GM21717 (cell line): Measurements from ENCODE around the gene CERS3.
"Not testable (repeated sequence)": the region's sequence is repeated elsewhere in the genome, so short reads cannot be mapped to it uniquely, and the experiment has no call there.

ENCODE experiments used
- ATAC-seq: cut with Tn5 transposase; IDR thresholded peaks from one replicate; pipeline ENCODE4 v1.9.1; 2021; ENCODE audit warnings: mild to moderate bottlenecking, moderate library complexity; ENCODE audit not compliant: unreplicated experiment

CERS3 gene

GRCh38 chr15:100468285-100468684 is 60.5 kb downstream of the CERS3 start:
- ATAC-seq: no peak

GRCh38 chr15:100466073-100466472 is 62.7 kb downstream of the CERS3 start:
- no peak for ATAC-seq

- no peak for ATAC-seq
Measured at GRCh38 chr15:100464888-100465287, 63.9 kb downstream of the CERS3 start.

GRCh38 chr15:100464256-100464655 is 64.5 kb downstream of the CERS3 start:
- ATAC-seq: no peak

- ATAC-seq: no peak
Measured at GRCh38 chr15:100463515-100463914, 65.2 kb downstream of the CERS3 start.

- no peak for ATAC-seq
Measured at GRCh38 chr15:100461049-100461448, 67.7 kb downstream of the CERS3 start.

GRCh38 chr15:100457201-100457600 is 71.5 kb downstream of the CERS3 start:
- ATAC-seq: no peak

- no peak for ATAC-seq
Measured at GRCh38 chr15:100454148-100454547, 74.6 kb downstream of the CERS3 start.

- ATAC-seq: no peak
Measured at GRCh38 chr15:100448481-100448880, 80.3 kb downstream of the CERS3 start.

GRCh38 chr15:100441063-100441462 is 87.7 kb downstream of the CERS3 start:
- not testable (repeated sequence) for ATAC-seq

- ATAC-seq: no peak
Measured at GRCh38 chr15:100439514-100439913, 89.2 kb downstream of the CERS3 start.

GRCh38 chr15:100438570-100438969 is 90.2 kb downstream of the CERS3 start:
- ATAC-seq: no peak

- ATAC-seq: no peak
Measured at GRCh38 chr15:100437261-100437660, 91.5 kb downstream of the CERS3 start.

GRCh38 chr15:100434561-100434960 is 94.2 kb downstream of the CERS3 start:
- no peak for ATAC-seq

- ATAC-seq: no peak
Measured at GRCh38 chr15:100434038-100434437, 94.7 kb downstream of the CERS3 start.

GRCh38 chr15:100433304-100433703 is 95.4 kb downstream of the CERS3 start:
- ATAC-seq: no peak

GRCh38 chr15:100430411-100430810 is 98.3 kb downstream of the CERS3 start:
- ATAC-seq: no peak

- ATAC-seq: no peak
Measured at GRCh38 chr15:100429116-100429728, 99.5 kb downstream of the CERS3 start.

- no peak for ATAC-seq
Measured at GRCh38 chr15:100426937-100427336, 101.8 kb downstream of the CERS3 start.

- no peak for ATAC-seq
Measured at GRCh38 chr15:100405179-100405578, 123.6 kb downstream of the CERS3 start.

- no peak for ATAC-seq
Measured at GRCh38 chr15:100400996-100401395, 127.8 kb downstream of the CERS3 start.

- no peak for ATAC-seq
Measured at GRCh38 chr15:100394736-100395440, 133.9 kb downstream of the CERS3 start.

GRCh38 chr15:100393008-100393407 is 135.7 kb downstream of the CERS3 start:
- ATAC-seq: no peak
